ENCODE results near the gene CNNM1.

DNA sequence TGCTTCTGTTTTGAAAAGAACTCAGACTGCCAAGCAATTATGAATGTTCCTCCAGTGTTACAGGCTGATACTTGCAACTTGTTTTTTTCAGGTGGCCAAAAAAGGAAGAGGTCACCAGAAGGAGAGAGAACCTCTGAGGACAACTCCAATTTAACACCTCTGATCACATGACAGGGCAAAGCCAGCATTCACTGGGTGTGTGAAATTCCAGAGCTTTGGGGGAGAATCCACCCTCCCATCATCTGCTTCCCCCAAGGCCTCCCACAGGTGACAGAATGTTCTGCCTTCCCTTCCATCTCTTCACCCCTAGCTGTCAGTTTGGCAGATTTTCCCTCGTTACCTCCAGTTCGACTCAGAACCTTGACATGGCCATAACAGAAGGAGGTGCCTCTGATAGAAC, 62.2 kb downstream of the CNNM1 start:
- TF ChIP-seq, protein P1, sequence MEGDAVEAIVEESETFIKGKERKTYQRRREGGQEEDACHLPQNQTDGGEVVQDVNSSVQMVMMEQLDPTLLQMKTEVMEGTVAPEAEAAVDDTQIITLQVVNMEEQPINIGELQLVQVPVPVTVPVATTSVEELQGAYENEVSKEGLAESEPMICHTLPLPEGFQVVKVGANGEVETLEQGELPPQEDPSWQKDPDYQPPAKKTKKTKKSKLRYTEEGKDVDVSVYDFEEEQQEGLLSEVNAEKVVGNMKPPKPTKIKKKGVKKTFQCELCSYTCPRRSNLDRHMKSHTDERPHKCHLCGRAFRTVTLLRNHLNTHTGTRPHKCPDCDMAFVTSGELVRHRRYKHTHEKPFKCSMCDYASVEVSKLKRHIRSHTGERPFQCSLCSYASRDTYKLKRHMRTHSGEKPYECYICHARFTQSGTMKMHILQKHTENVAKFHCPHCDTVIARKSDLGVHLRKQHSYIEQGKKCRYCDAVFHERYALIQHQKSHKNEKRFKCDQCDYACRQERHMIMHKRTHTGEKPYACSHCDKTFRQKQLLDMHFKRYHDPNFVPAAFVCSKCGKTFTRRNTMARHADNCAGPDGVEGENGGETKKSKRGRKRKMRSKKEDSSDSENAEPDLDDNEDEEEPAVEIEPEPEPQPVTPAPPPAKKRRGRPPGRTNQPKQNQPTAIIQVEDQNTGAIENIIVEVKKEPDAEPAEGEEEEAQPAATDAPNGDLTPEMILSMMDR (IDR thresholded peaks at IDR 0.05; ENCODE audit: insufficient read depth, low read depth, low read length): no peak
- TF ChIP-seq EZH2 (IDR thresholded peaks at IDR 0.05; ENCODE audit: insufficient read depth, low read length): no peak

All from astrocyte (in vitro differentiated cells and primary cell).